K562 (cell line): Measurements from ENCODE around the gene PPP1R14C. TPM values are rescaled to one million over a fixed set of nuclear protein-coding genes. Genes with fewer than 3 reads are reported as not detected.
A peak's percentile ranks its signal among the peaks of the same experiment; 100 is the strongest.

Experiments
- ATF6 ChIP-seq: sonication (generic); formaldehyde crosslinking; IDR thresholded peaks from 2 replicates; pipeline ENCODE4 v1.4.0; 2020; ENCODE audit warnings: mild to moderate bottlenecking, missing genetic modification reagents
- CCAR2 ChIP-seq: fragments of 200-400 bp; formaldehyde crosslinking; IDR thresholded peaks from 2 replicates; pipeline ENCODE4 v1.6.1; 2017; ENCODE audit warnings: mild to moderate bottlenecking, low read depth, low read length
- CEBPG ChIP-seq, 3 experiments: fragments of 200-800 bp in 1 of 3; sonication (Bioruptor generic) in 1 of 3; sonication (generic) in 1 of 3; formaldehyde crosslinking in 1 of 3; IDR thresholded peaks in 2 of 3; conservative IDR thresholded peaks in 1 of 3; 2 replicates each; pipeline versions ENCODE4 v1.6.1 to v1.8.0; 2016 to 2022; ENCODE audit warnings: missing compliant biosample characterization in 2 of 3, missing genetic modification characterization in 2 of 3, mild to moderate bottlenecking in 1 of 3, missing genetic modification reagents in 1 of 3
- CREBBP ChIP-seq: IDR thresholded peaks from one replicate; pipeline ENCODE4 v1.6.1; 2012; ENCODE audit warnings: low read depth, mild to moderate bottlenecking, control low read depth, inconsistent platforms, low read length
- FUS ChIP-seq: fragments of 200-400 bp; formaldehyde crosslinking; optimal IDR thresholded peaks from 2 replicates; pipeline ENCODE3; 2017; ENCODE audit warnings: low read depth, low read length
- HDGF ChIP-seq: fragments of 450-650 bp; IDR thresholded peaks from 2 replicates; pipeline ENCODE4 v1.6.1; 2016
- HSF4 ChIP-seq: fragments of 250-450 bp; sonication (Bioruptor Pico); IDR thresholded peaks from 2 replicates; pipeline ENCODE4 v2.1.2; 2022; ENCODE audit warnings: mild to moderate bottlenecking, moderate library complexity, borderline replicate concordance
- PHF20 ChIP-seq: fragments of 450-650 bp; IDR thresholded peaks from 2 replicates; pipeline ENCODE4 v1.6.1; 2018; ENCODE audit not compliant: partially characterized antibody
- PHF8 ChIP-seq: fragments of 200-600 bp; sonication (generic); IDR thresholded peaks from 2 replicates; pipeline ENCODE4 v1.6.1; 2012; ENCODE audit warnings: mixed run types, mild to moderate bottlenecking, inconsistent platforms, low read length, moderate library complexity, borderline replicate concordance
- SAFB2 ChIP-seq: fragments of 200-400 bp; formaldehyde crosslinking; IDR thresholded peaks from 2 replicates; pipeline ENCODE4 v1.6.1; 2018; ENCODE audit warnings: borderline replicate concordance, low read length, low read depth, moderate library complexity; ENCODE audit not compliant: severe bottlenecking
- SP2 ChIP-seq: IDR thresholded peaks from 2 replicates; pipeline ENCODE4 v1.6.1; 2011; ENCODE audit warnings: mild to moderate bottlenecking, low read depth, low read length, moderate library complexity; ENCODE audit not compliant: poor library complexity, severe bottlenecking; ENCODE audit errors: extremely low read depth
- SREBF1 ChIP-seq: fragments of 150-350 bp; IDR thresholded peaks from 2 replicates; pipeline ENCODE4 v1.6.1; 2014; ENCODE audit warnings: antibody characterized with exemption, low read depth, low read length, borderline replicate concordance
- STAT6 ChIP-seq: sonication (generic); formaldehyde crosslinking; IDR thresholded peaks from 2 replicates; pipeline ENCODE4 v1.8.1; 2023; ENCODE audit warnings: mild to moderate bottlenecking, missing genetic modification reagents
- TAL1 ChIP-seq: fragments of 450-650 bp; IDR thresholded peaks from 2 replicates; pipeline ENCODE4 v1.6.1; 2016; ENCODE audit warnings: mild to moderate bottlenecking
- THRAP3 ChIP-seq: fragments of 450-650 bp; IDR thresholded peaks from 2 replicates; pipeline ENCODE4 v1.6.1; 2016; ENCODE audit warnings: mild to moderate bottlenecking, inconsistent platforms, borderline replicate concordance
- ZFP36 ChIP-seq: fragments of 150-350 bp; IDR thresholded peaks from 2 replicates; pipeline ENCODE4 v1.6.1; 2018; ENCODE audit warnings: low read length, low read depth; ENCODE audit not compliant: partially characterized antibody
- ZNF224 ChIP-seq: sonication (generic); formaldehyde crosslinking; IDR thresholded peaks from 2 replicates; pipeline ENCODE4 v1.8.0; 2022; ENCODE audit warnings: mild to moderate bottlenecking, missing genetic modification reagents
- ZNF253 ChIP-seq: fragments of 250-450 bp; sonication (Bioruptor Pico); conservative IDR thresholded peaks from 2 replicates; pipeline ENCODE4 v1.6.1; 2021; ENCODE audit warnings: mild to moderate bottlenecking
- ZNF263 ChIP-seq: sonication (generic); formaldehyde crosslinking; IDR thresholded peaks from 2 replicates; pipeline ENCODE4 v1.8.0; 2022; ENCODE audit warnings: mild to moderate bottlenecking, missing genetic modification reagents, borderline replicate concordance
- ZNF316 ChIP-seq: fragments of 450-650 bp; IDR thresholded peaks from 2 replicates; pipeline ENCODE4 v1.6.1; 2016
- ZNF444 ChIP-seq: fragments of 250-450 bp; sonication (Bioruptor Pico); IDR thresholded peaks from 2 replicates; pipeline ENCODE4 v1.4.0; 2020; ENCODE audit warnings: mild to moderate bottlenecking, moderate library complexity
- ZNF445 ChIP-seq: fragments of 250-450 bp; sonication (Bioruptor Pico); IDR thresholded peaks from 2 replicates; pipeline ENCODE4 v1.4.0; 2020; ENCODE audit warnings: low read depth, mild to moderate bottlenecking, moderate library complexity
- ZNF766 ChIP-seq: fragments of 200-800 bp; sonication (Bioruptor generic); conservative IDR thresholded peaks from 2 replicates; pipeline ENCODE4 v1.6.1; 2016; ENCODE audit warnings: missing genetic modification characterization, missing compliant biosample characterization
- polyA plus RNA-seq, 8 experiments: library from polyadenylated mRNA; depleted of rRNA in 4 of 8; stranded (reverse) in 5 of 8; unstranded in 3 of 8; fragments of >200 nt; fragmentation: Nextera tagmentation in 2 of 8; fragmentation: Illumina TruSeq in 1 of 8; extraction: Ambion mirVana in 2 of 8; extraction: Trizol in 1 of 8; gene quantifications; 2 replicates each; pipeline versions ENCODE4 v1.2.1 to v1.2.3, GENCODE V29; 2011 to 2014; ENCODE audit warnings: inconsistent platforms in 1 of 8, missing spikeins in 1 of 8
- total RNA-seq, 7 experiments: library from RNA; depleted of rRNA in 6 of 7; stranded (reverse); fragments of >200 nt in 6 of 7; fragmentation: Illumina TruSeq in 2 of 7; extraction: Trizol in 2 of 7; gene quantifications; 2 replicates each; pipeline versions ENCODE4 v1.2.1 to v1.2.3, GENCODE V29; 2011 to 2021; ENCODE audit warnings: low replicate concordance in 1 of 7

PPP1R14C gene
- total and polyA plus RNA-seq, 9 of the 15 experiments (the other 6 are each of a cell fraction or from before 2014, with no cell fraction given), result 4.5 to 16.6 (median 11.9) TPM

GRCh38 chr6:150271501-150272263 lies 128.8 kb downstream of the PPP1R14C start (continued):
- TF ChIP-seq ZNF766 (CRISPR knock-in tag) (peak; percentile 97), FUS (no peak), STAT6 (CRISPR knock-in tag) (0 out of 2 replicates have a peak, but pooled peaks have one; percentile 12), ATF6 (no peak), ZNF263 (no peak), THRAP3 (no peak), TAL1 (peak; percentile 98), SP2 (no peak), ZNF316 (no peak), ZNF445 (CRISPR knock-in tag) (no peak), SAFB2 (no peak), CCAR2 (no peak), SREBF1 (no peak), CEBPG (CRISPR knock-in tag; IDR thresholded peaks at IDR 0.05) (no peak; the same call in 1 of the 2 replicates), CEBPG (tag; conservative IDR thresholded peaks at IDR 0.05 in 1 of 2, IDR thresholded peaks at IDR 0.05 in 1 of 2) (no peak; a peak in 1 of 4 replicates), HDGF (0 out of 2 replicates have a peak, but pooled peaks have one; percentile 46), ZNF444 (no peak), ZNF224 (CRISPR knock-in tag) (no peak), ZNF253 (CRISPR knock-in tag) (no peak), ZFP36 (no peak), HSF4 (CRISPR knock-in tag) (peak; percentile 18; the same call in 1 of the 2 replicates), PHF20 (no peak), PHF8 (no peak), CREBBP (no peak)
